ENCODE measurements around the gene DTD1.
"Not testable (repeated sequence)": the region's sequence is repeated elsewhere in the genome, so short reads cannot be mapped to it uniquely, and the experiment has no call there.

DTD1 gene

GRCh38 chr20:18740726-18741125 lies 152.9 kb downstream of the DTD1 start:
- DNase-seq (ENCODE audit: low spot score), result no peak

GRCh38 chr20:18742841-18743240 lies 155.0 kb downstream of the DTD1 start:
- DNase-seq (ENCODE audit: low spot score), result no peak

GRCh38 chr20:18743665-18744440 lies 156.0 kb downstream of the DTD1 start:
- DNase-seq (ENCODE audit: low spot score), result no peak

- DNase-seq (ENCODE audit: low spot score), result no peak
These were observed 159.2 kb downstream of the DTD1 start for GRCh38 chr20:18747090-18747489.

- no peak for DNase-seq (ENCODE audit: low spot score)
These were observed 161.1 kb downstream of the DTD1 start for GRCh38 chr20:18748987-18749386.

- no peak for DNase-seq (ENCODE audit: low spot score)
These were observed 161.7 kb downstream of the DTD1 start for GRCh38 chr20:18749528-18749927.

- no peak for DNase-seq (ENCODE audit: low spot score)
These were observed 162.9 kb downstream of the DTD1 start for GRCh38 chr20:18750735-18751134.

- DNase-seq (ENCODE audit: low spot score), result no peak
These were observed 166.3 kb downstream of the DTD1 start for GRCh38 chr20:18754030-18754652.

- DNase-seq (ENCODE audit: low spot score), result no peak
These were observed 166.8 kb downstream of the DTD1 start for GRCh38 chr20:18754653-18755045.

GRCh38 chr20:18760852-18761251 lies 173.0 kb downstream of the DTD1 start:
- DNase-seq (ENCODE audit: low spot score), result not testable (repeated sequence)

- DNase-seq (ENCODE audit: low spot score), result no peak
These were observed 179.8 kb downstream of the DTD1 start for GRCh38 chr20:18767676-18768075.

- DNase-seq (ENCODE audit: low spot score), result no peak
These were observed 185.7 kb downstream of the DTD1 start for GRCh38 chr20:18773566-18773965.

- no peak for DNase-seq (ENCODE audit: low spot score)
These were observed 186.4 kb downstream of the DTD1 start for GRCh38 chr20:18774207-18774606.

GRCh38 chr20:18775633-18776032 lies 187.8 kb downstream of the DTD1 start:
- DNase-seq (ENCODE audit: low spot score), result no peak

GRCh38 chr20:18778690-18779392 lies 191.0 kb downstream of the DTD1 start:
- DNase-seq (ENCODE audit: low spot score), result no peak

- DNase-seq (ENCODE audit: low spot score), result no peak
These were observed 192.7 kb downstream of the DTD1 start for GRCh38 chr20:18780385-18781130.

GRCh38 chr20:18781509-18781908 lies 193.7 kb downstream of the DTD1 start:
- DNase-seq (ENCODE audit: low spot score), result no peak

- no peak for DNase-seq (ENCODE audit: low spot score)
These were observed 195.6 kb downstream of the DTD1 start for GRCh38 chr20:18783385-18783959.

- not testable (repeated sequence) for DNase-seq (ENCODE audit: low spot score)
These were observed 199.2 kb downstream of the DTD1 start for GRCh38 chr20:18787046-18787445.

GRCh38 chr20:18788021-18788420 lies 200.2 kb downstream of the DTD1 start:
- DNase-seq (ENCODE audit: low spot score), result no peak

- DNase-seq (ENCODE audit: low spot score), result no peak
These were observed 202.9 kb downstream of the DTD1 start for GRCh38 chr20:18790787-18791186.

Measured in LoVo (cell line).